ENCODE data around the gene PTPRG.

Gene PTPRG

GRCh38 chr3:62229211-62229610, 667.8 kb downstream of the PTPRG start:
- no peak for TF ChIP-seq CTCF (conservative IDR thresholded peaks at IDR 0.05; ENCODE audit: low read depth, low read length)
- no peaks in the 10 kb centered on the region for H3K27me3 ChIP-seq (ENCODE audit: insufficient read depth, low read depth)
- no peaks in the 10 kb centered on the region for H3K36me3 ChIP-seq (ENCODE audit: insufficient read depth)
- no peak overlapping the region for H3K27ac ChIP-seq
- no peak overlapping the region for H3K9ac ChIP-seq
- H4K20me1 ChIP-seq (ENCODE audit: insufficient read depth), result no peaks in the 10 kb centered on the region
- no peak overlapping the region for H2AFZ ChIP-seq (ENCODE audit: low read depth)
- no peak overlapping the region for H3K4me2 ChIP-seq
- H3K4me3 ChIP-seq (IDR thresholded peaks at IDR 0.05; ENCODE audit: insufficient read depth, low read depth, low read length), result no peak overlapping the region
- no peaks in the 10 kb centered on the region for H3K79me2 ChIP-seq (ENCODE audit: insufficient read depth, low read depth)
- no peaks in the 10 kb centered on the region for H3K4me1 ChIP-seq (ENCODE audit: low read depth, poor library complexity, severe bottlenecking)

DNA sequence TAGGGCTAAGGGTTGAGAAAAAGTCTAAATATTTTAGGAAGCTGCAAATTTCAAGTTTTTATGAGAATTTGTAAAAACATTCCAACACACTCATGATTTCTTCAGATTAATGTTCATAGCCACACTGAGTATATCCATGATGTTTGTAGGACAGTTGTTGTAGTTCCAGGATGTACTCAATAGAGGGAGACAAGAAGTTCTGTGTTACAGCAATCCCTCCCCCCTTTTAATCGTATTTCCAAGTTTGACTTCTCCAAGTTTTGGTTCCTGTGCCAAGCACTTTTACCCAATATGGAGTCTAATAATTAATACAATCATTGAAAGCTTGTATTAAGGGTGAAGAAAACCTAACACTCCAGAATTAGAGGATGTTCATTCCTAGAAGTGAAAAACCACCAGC, 668.5 kb downstream of the PTPRG start:
- no peak overlapping the region for H3K4me2 ChIP-seq
- no peak overlapping the region for H3K9ac ChIP-seq
- H3K79me2 ChIP-seq (ENCODE audit: insufficient read depth, low read depth), result no peaks in the 10 kb centered on the region
- no peaks in the 10 kb centered on the region for H3K36me3 ChIP-seq (ENCODE audit: insufficient read depth)
- H3K27ac ChIP-seq, result no peak overlapping the region
- H3K4me3 ChIP-seq (IDR thresholded peaks at IDR 0.05; ENCODE audit: insufficient read depth, low read depth, low read length), result no peak overlapping the region
- no peaks in the 10 kb centered on the region for H4K20me1 ChIP-seq (ENCODE audit: insufficient read depth)
- H2AFZ ChIP-seq (ENCODE audit: low read depth), result no peak overlapping the region
- H3K27me3 ChIP-seq (ENCODE audit: insufficient read depth, low read depth), result no peaks in the 10 kb centered on the region
- no peak for TF ChIP-seq CTCF (conservative IDR thresholded peaks at IDR 0.05; ENCODE audit: low read depth, low read length)
- H3K4me1 ChIP-seq (ENCODE audit: low read depth, poor library complexity, severe bottlenecking), result no peaks in the 10 kb centered on the region

- peaks cover 6% of the 10 kb centered on the region for H3K4me1 ChIP-seq (ENCODE audit: low read depth, poor library complexity, severe bottlenecking)
- H3K36me3 ChIP-seq (ENCODE audit: insufficient read depth), result no peaks in the 10 kb centered on the region
- H3K27ac ChIP-seq, result no peak overlapping the region
- TF ChIP-seq CTCF (conservative IDR thresholded peaks at IDR 0.05; ENCODE audit: low read depth, low read length), result no peak
- H3K4me2 ChIP-seq, result no peak overlapping the region
- no peak overlapping the region for H2AFZ ChIP-seq (ENCODE audit: low read depth)
- no peak overlapping the region for H3K9ac ChIP-seq
- H3K4me3 ChIP-seq (IDR thresholded peaks at IDR 0.05; ENCODE audit: insufficient read depth, low read depth, low read length), result no peak overlapping the region
- no peaks in the 10 kb centered on the region for H3K27me3 ChIP-seq (ENCODE audit: insufficient read depth, low read depth)
- H4K20me1 ChIP-seq (ENCODE audit: insufficient read depth), result no peaks in the 10 kb centered on the region
- no peaks in the 10 kb centered on the region for H3K79me2 ChIP-seq (ENCODE audit: insufficient read depth, low read depth)
These were observed 671.7 kb downstream of the PTPRG start for GRCh38 chr3:62233065-62233464.

DNA sequence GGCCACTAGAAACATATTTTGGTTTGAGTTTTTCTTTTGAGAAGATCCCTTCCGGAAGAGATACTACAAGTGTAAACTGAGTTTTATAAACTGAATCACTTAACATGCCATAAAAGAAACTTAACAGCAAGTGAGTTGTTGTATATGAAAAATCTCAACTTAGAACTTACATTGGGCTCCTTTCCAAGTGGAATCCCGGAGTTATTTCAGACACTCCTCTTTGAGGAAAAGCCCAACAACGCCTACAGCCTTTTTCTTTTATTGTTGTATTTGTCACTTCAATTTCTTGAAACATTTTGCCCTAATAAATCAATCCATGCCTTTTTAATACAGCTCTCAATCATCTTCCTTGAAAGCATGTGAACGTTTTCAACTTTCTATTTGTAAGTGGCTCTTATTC, 674.6 kb downstream of the PTPRG start:
- Histone ChIP-seq H3K27me3 (ENCODE audit: insufficient read depth, low read depth) (no peaks in the 10 kb centered on the region), H3K4me1 (ENCODE audit: low read depth, poor library complexity, severe bottlenecking) (peaks cover 10% of the 10 kb centered on the region), H3K4me2 (no peak overlapping the region), H3K4me3 (IDR thresholded peaks at IDR 0.05; ENCODE audit: insufficient read depth, low read depth, low read length) (no peak overlapping the region), H4K20me1 (ENCODE audit: insufficient read depth) (no peaks in the 10 kb centered on the region), H3K79me2 (ENCODE audit: insufficient read depth, low read depth) (no peaks in the 10 kb centered on the region), H2AFZ (ENCODE audit: low read depth) (no peak overlapping the region), H3K36me3 (ENCODE audit: insufficient read depth) (no peaks in the 10 kb centered on the region), H3K9ac (no peak overlapping the region), H3K27ac (no peak overlapping the region)
- no peak for TF ChIP-seq CTCF (conservative IDR thresholded peaks at IDR 0.05; ENCODE audit: low read depth, low read length)
